ENCODE results near the gene PHACTR3.

PHACTR3 gene

DNA sequence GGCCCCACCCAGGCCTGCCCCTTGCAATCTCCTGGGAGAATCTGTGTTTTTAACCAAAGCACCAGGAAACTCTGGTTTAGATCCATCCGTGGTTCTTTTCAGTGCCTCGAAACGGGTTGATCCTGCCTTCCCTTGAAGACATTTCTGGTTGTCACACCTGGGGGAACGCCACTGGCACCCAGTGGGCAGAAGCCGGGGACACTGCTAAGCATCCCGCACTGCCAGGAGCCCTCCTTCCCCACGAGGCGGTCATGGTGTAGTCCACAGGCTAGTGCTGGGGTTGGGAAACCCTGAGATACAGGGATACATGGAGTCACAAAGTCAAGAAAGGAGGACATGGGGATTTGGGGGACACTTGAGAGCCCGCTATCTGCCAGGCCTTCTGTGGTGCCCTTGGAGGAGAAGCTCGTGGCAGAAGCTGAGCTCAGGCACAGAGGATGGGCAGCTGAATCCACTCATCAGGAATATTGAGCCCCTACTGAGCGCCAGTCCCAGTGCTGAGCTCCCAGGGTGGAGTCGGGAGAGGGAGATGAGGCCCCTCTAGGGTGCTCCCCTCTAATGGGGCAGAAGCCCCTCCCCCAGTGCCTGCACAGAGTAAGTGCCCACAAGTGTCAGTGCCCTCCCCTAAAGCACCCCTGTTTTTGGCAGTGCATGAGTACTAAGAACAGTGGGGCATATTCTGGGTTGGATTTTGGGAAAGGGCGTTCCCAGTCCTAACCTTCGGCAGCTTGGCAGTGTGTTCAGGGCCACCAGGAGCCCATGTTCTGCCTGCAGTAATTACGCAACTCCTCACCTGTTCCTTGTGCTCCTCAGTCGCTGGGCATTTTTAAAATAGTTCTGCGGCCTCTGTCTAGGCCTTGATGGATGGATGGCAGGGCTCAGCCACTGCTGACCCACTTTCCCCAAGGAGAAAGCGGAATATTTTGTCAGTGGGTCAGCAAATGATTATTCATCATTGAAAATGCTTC is 25.6 kb upstream of the PHACTR3 start:
- no peaks in the 10 kb centered on the region for H3K79me2 ChIP-seq (ENCODE audit: low read length)
- H3K4me3 ChIP-seq (ENCODE audit: low read length), result no peak overlapping the region
- TF ChIP-seq, protein P1, sequence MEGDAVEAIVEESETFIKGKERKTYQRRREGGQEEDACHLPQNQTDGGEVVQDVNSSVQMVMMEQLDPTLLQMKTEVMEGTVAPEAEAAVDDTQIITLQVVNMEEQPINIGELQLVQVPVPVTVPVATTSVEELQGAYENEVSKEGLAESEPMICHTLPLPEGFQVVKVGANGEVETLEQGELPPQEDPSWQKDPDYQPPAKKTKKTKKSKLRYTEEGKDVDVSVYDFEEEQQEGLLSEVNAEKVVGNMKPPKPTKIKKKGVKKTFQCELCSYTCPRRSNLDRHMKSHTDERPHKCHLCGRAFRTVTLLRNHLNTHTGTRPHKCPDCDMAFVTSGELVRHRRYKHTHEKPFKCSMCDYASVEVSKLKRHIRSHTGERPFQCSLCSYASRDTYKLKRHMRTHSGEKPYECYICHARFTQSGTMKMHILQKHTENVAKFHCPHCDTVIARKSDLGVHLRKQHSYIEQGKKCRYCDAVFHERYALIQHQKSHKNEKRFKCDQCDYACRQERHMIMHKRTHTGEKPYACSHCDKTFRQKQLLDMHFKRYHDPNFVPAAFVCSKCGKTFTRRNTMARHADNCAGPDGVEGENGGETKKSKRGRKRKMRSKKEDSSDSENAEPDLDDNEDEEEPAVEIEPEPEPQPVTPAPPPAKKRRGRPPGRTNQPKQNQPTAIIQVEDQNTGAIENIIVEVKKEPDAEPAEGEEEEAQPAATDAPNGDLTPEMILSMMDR (IDR thresholded peaks at IDR 0.05; ENCODE audit: low read length), result no peak
- no peak for TF ChIP-seq EZH2phosphoT487 (IDR thresholded peaks at IDR 0.05; ENCODE audit: low read length)
- TF ChIP-seq EZH2 (optimal IDR thresholded peaks at IDR 0.05; ENCODE audit: low read depth, low read length), result no peak
- H2AFZ ChIP-seq (ENCODE audit: low read length), result no peak overlapping the region
- H3F3A ChIP-seq (ENCODE audit: insufficient read depth, low read length), result no peaks in the 10 kb centered on the region
- no peaks in the 10 kb centered on the region for H3K36me3 ChIP-seq (replicated peaks; ENCODE audit: insufficient read depth, low read length)
- no peak for DNase-seq
- no peaks in the 10 kb centered on the region for H4K20me1 ChIP-seq (ENCODE audit: insufficient read depth, low read length)
- no peaks in the 10 kb centered on the region for H3K4me1 ChIP-seq (ENCODE audit: low read length)
- H3K27ac ChIP-seq (ENCODE audit: low read length), result no peak overlapping the region
- H3K27me3 ChIP-seq (replicated peaks; ENCODE audit: insufficient read depth, low read length), result peaks cover 95% of the 10 kb centered on the region
- H3K9ac ChIP-seq (ENCODE audit: low read length), result no peak overlapping the region
- no peaks in the 10 kb centered on the region for H3K9me3 ChIP-seq (replicated peaks; ENCODE audit: insufficient read depth, low read length)
- H3K9me2 ChIP-seq (replicated peaks; ENCODE audit: insufficient read depth, low read length), result no peaks in the 10 kb centered on the region
- no peak overlapping the region for H3K4me2 ChIP-seq (ENCODE audit: low read depth, low read length)

DNA sequence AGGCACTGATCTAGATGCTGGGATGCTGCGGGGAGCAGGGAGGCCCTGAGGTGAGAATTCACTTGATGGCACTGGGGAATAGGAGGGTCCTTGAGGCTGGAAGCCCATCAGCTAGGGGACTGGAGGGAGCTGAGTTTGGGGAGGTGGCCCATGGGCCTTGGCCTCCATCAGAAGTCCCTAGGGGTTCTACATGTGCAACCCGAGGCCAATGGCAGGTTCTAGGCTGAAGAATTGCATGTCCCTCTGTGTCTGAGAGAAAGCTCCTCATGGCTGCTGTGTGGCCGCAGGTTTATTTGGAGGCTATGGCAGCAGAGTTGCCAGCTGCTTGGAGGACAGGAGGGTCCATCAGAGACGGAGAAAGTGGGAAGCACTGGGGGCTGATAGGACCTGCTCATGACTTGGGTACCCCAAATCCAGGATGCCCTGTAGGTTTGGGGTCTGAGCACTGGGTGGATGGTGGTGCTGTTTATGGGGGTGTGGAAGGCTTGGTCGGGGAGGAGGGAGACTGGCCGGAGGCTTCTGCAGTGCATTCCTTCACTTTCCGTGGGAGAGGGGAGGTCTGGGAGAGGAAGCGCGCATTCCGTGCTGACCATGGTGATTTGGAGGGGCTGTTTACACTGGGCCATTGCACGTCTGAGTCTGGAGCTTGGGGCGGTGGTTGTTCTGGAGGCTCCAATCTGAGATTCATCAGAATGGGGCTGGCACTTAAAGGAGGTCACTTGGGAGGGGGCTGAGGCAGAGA is 24.8 kb upstream of the PHACTR3 start:
- Histone ChIP-seq H3K4me1 (ENCODE audit: low read length) (no peaks in the 10 kb centered on the region), H3K4me2 (ENCODE audit: low read depth, low read length) (no peak overlapping the region), H3K27ac (ENCODE audit: low read length) (no peak overlapping the region), H3F3A (ENCODE audit: insufficient read depth, low read length) (no peaks in the 10 kb centered on the region), H3K79me2 (ENCODE audit: low read length) (no peaks in the 10 kb centered on the region), H3K36me3 (replicated peaks; ENCODE audit: insufficient read depth, low read length) (no peaks in the 10 kb centered on the region), H3K27me3 (replicated peaks; ENCODE audit: insufficient read depth, low read length) (peaks cover 96% of the 10 kb centered on the region), H3K9me2 (replicated peaks; ENCODE audit: insufficient read depth, low read length) (no peaks in the 10 kb centered on the region), H4K20me1 (ENCODE audit: insufficient read depth, low read length) (no peaks in the 10 kb centered on the region), H3K4me3 (ENCODE audit: low read length) (no peak overlapping the region), H3K9ac (ENCODE audit: low read length) (no peak overlapping the region), H3K9me3 (replicated peaks; ENCODE audit: insufficient read depth, low read length) (no peaks in the 10 kb centered on the region), H2AFZ (ENCODE audit: low read length) (no peak overlapping the region)
- no peak for DNase-seq
- TF ChIP-seq, protein P1 (IDR thresholded peaks at IDR 0.05; ENCODE audit: low read length), result no peak
- TF ChIP-seq EZH2 (optimal IDR thresholded peaks at IDR 0.05; ENCODE audit: low read depth, low read length), result no peak
- no peak for TF ChIP-seq EZH2phosphoT487 (IDR thresholded peaks at IDR 0.05; ENCODE audit: low read length)

DNA sequence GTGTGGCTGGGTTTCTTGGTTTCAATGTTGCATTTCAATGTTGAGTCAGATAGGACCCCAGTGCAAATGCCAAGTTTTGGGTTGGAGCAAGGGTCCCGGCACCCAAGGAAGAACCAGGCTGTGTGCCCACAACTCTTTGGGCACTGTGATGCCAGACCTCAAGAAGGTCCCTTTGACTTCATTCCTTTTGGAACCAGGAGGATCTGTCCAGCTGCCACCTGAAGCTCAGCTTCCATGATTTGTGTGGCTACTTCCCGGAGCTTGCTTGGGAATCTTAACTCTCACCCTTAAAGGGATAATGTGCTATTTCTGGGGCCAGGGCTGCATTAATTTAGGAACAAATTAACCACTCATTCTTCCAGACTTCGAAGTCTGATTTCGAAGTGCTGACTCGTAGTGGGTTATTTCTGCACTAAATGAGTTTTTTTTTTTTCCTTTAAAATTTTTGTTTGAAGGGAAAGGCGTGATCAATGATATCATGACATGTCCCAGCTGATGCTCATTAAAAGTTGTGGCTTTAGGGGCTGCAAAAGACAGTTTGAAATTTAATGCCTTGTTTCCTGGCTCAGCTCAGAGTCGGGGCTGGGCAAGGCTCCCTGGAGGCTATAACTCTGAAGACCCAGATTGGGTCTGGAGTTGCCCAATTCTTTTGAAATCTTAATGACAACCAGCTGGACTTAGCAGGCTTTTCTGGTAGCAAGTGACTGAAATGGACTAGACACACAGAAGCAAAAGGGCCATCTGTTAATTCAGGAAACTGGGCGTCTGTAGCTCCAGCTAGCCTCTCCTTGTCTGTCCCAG is 24.0 kb upstream of the PHACTR3 start:
- H3K9me2 ChIP-seq (replicated peaks; ENCODE audit: insufficient read depth, low read length), result no peaks in the 10 kb centered on the region
- H3K36me3 ChIP-seq (replicated peaks; ENCODE audit: insufficient read depth, low read length), result no peaks in the 10 kb centered on the region
- TF ChIP-seq, protein P1 (IDR thresholded peaks at IDR 0.05; ENCODE audit: low read length), result no peak
- TF ChIP-seq EZH2phosphoT487 (IDR thresholded peaks at IDR 0.05; ENCODE audit: low read length), result no peak
- no peak for TF ChIP-seq EZH2 (optimal IDR thresholded peaks at IDR 0.05; ENCODE audit: low read depth, low read length)
- no peak for DNase-seq
- no peaks in the 10 kb centered on the region for H4K20me1 ChIP-seq (ENCODE audit: insufficient read depth, low read length)
- H3F3A ChIP-seq (ENCODE audit: insufficient read depth, low read length), result no peaks in the 10 kb centered on the region
- H3K4me1 ChIP-seq (ENCODE audit: low read length), result no peaks in the 10 kb centered on the region
- H3K27me3 ChIP-seq (replicated peaks; ENCODE audit: insufficient read depth, low read length), result peaks cover 94% of the 10 kb centered on the region
- H3K9me3 ChIP-seq (replicated peaks; ENCODE audit: insufficient read depth, low read length), result no peaks in the 10 kb centered on the region
- no peak overlapping the region for H3K27ac ChIP-seq (ENCODE audit: low read length)
- H3K4me3 ChIP-seq (ENCODE audit: low read length), result no peak overlapping the region
- H3K79me2 ChIP-seq (ENCODE audit: low read length), result no peaks in the 10 kb centered on the region
- no peak overlapping the region for H3K4me2 ChIP-seq (ENCODE audit: low read depth, low read length)
- H3K9ac ChIP-seq (ENCODE audit: low read length), result no peak overlapping the region
- no peak overlapping the region for H2AFZ ChIP-seq (ENCODE audit: low read length)

Data from MM.1S (cell line).